IMR-90 (cell line): ENCODE data around the gene XPR1.
A peak's percentile ranks its signal among the peaks of the same experiment; 100 is the strongest.

Source experiments
- CEBPB ChIP-seq: IDR thresholded peaks from 2 replicates; pipeline ENCODE4 v1.6.1; 2012; ENCODE audit warnings: low read depth, low read length, improper control_type of control experiment
- CHD1 ChIP-seq: IDR thresholded peaks from 2 replicates; pipeline ENCODE4 v1.6.1; 2012; ENCODE audit warnings: low read depth, low read length, improper control_type of control experiment
- MAFK ChIP-seq: IDR thresholded peaks from 2 replicates; pipeline ENCODE4 v1.6.1; 2012; ENCODE audit warnings: low read depth, low read length, improper control_type of control experiment
- MAZ ChIP-seq: IDR thresholded peaks from 2 replicates; pipeline ENCODE4 v1.6.1; 2012; ENCODE audit warnings: low read depth, mild to moderate bottlenecking, low read length, improper control_type of control experiment, moderate library complexity, borderline replicate concordance
- MXI1 ChIP-seq: IDR thresholded peaks from 2 replicates; pipeline ENCODE4 v1.6.1; 2012; ENCODE audit warnings: low read depth, mild to moderate bottlenecking, low read length, moderate library complexity, borderline replicate concordance
- NFE2L2 ChIP-seq: fragments of 150-350 bp; IDR thresholded peaks from 2 replicates; pipeline ENCODE4 v1.6.1; 2016; ENCODE audit warnings: low read depth, mild to moderate bottlenecking, low read length
- POLR2A ChIP-seq: IDR thresholded peaks from 2 replicates; pipeline ENCODE4 v1.6.1; 2012; ENCODE audit warnings: mild to moderate bottlenecking, low read depth, low read length
- RAD21 ChIP-seq: IDR thresholded peaks from 2 replicates; pipeline ENCODE4 v1.6.1; 2012; ENCODE audit warnings: low read length, improper control_type of control experiment
- RCOR1 ChIP-seq: IDR thresholded peaks from 2 replicates; pipeline ENCODE4 v1.6.1; 2012; ENCODE audit warnings: mild to moderate bottlenecking, low read length, improper control_type of control experiment; ENCODE audit not compliant: insufficient replicate concordance
- RFX5 ChIP-seq: IDR thresholded peaks from 2 replicates; pipeline ENCODE4 v1.8.0; 2012; ENCODE audit warnings: low read depth, mild to moderate bottlenecking, low read length, moderate library complexity
- SMC3 ChIP-seq: fragments of 150-350 bp; IDR thresholded peaks from 2 replicates; pipeline ENCODE4 v1.6.1; 2016; ENCODE audit warnings: low read depth, mild to moderate bottlenecking, antibody characterized with exemption, low read length, moderate library complexity
- TF ChIP-seq, protein P1 (sequence below): conservative IDR thresholded peaks from 2 replicates; pipeline ENCODE4 v1.5.1; 2012; ENCODE audit warnings: mild to moderate bottlenecking, low read depth, low read length, improper control_type of control experiment
- TF ChIP-seq, protein P2 (sequence below): fragments of 150-350 bp; IDR thresholded peaks from 2 replicates; pipeline ENCODE4 v1.6.1; 2016; ENCODE audit warnings: low read depth, mild to moderate bottlenecking, low read length, moderate library complexity, borderline replicate concordance

DNA sequence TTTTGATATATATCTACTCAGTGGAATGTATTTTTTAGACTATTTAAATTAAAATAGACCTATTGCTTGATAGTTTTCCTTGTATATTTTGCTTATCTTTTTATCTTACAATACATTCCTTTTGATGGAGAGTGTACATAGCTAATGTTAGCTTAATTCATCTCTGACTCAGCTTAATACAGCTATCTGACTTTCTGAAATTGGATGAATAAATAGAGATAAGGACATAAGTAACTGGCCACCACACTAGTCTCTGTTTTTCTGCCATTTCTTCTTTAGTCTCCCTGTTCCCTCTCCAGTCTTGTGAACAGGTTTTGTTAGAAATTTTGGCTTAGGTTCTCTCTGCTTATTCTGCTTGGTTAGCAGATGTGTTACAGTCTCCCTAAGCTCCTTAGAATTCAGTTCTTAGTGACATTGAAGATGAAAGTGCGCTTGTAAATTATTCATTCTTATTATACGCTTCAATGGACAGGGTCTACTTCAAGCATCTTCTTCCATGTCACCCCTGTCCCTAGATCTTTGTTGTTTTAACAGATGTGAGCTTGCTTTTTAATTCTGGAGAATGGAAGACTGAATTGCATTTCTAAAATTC, 59.6 kb downstream of the XPR1 start:
- TF ChIP-seq POLR2A = no peak
- TF ChIP-seq, protein P1, sequence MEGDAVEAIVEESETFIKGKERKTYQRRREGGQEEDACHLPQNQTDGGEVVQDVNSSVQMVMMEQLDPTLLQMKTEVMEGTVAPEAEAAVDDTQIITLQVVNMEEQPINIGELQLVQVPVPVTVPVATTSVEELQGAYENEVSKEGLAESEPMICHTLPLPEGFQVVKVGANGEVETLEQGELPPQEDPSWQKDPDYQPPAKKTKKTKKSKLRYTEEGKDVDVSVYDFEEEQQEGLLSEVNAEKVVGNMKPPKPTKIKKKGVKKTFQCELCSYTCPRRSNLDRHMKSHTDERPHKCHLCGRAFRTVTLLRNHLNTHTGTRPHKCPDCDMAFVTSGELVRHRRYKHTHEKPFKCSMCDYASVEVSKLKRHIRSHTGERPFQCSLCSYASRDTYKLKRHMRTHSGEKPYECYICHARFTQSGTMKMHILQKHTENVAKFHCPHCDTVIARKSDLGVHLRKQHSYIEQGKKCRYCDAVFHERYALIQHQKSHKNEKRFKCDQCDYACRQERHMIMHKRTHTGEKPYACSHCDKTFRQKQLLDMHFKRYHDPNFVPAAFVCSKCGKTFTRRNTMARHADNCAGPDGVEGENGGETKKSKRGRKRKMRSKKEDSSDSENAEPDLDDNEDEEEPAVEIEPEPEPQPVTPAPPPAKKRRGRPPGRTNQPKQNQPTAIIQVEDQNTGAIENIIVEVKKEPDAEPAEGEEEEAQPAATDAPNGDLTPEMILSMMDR = no peak
- no peak for TF ChIP-seq MXI1
- TF ChIP-seq, protein P2, sequence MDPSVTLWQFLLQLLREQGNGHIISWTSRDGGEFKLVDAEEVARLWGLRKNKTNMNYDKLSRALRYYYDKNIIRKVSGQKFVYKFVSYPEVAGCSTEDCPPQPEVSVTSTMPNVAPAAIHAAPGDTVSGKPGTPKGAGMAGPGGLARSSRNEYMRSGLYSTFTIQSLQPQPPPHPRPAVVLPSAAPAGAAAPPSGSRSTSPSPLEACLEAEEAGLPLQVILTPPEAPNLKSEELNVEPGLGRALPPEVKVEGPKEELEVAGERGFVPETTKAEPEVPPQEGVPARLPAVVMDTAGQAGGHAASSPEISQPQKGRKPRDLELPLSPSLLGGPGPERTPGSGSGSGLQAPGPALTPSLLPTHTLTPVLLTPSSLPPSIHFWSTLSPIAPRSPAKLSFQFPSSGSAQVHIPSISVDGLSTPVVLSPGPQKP = no peak
- no peak for TF ChIP-seq RAD21
- no peak for TF ChIP-seq RFX5
- TF ChIP-seq SMC3 = no peak
- TF ChIP-seq NFE2L2 = no peak; the same call in 1 of the 2 replicates
- 0 out of 2 replicates have a peak, but pooled peaks have one; percentile 30 for TF ChIP-seq MAFK
- no peak for TF ChIP-seq RCOR1
- TF ChIP-seq CEBPB = no peak
- TF ChIP-seq MAZ = no peak
- TF ChIP-seq CHD1 = no peak
